GM12801 (cell line): ENCODE measurements around the gene EIF4E1B.

Experiments used
- TF ChIP-seq, protein P1 (sequence below): IDR thresholded peaks from one replicate; pipeline ENCODE4 v1.5.1; 2011; ENCODE audit warnings: control low read depth; ENCODE audit not compliant: insufficient read length; ENCODE audit errors: extremely low read depth

EIF4E1B gene

DNA sequence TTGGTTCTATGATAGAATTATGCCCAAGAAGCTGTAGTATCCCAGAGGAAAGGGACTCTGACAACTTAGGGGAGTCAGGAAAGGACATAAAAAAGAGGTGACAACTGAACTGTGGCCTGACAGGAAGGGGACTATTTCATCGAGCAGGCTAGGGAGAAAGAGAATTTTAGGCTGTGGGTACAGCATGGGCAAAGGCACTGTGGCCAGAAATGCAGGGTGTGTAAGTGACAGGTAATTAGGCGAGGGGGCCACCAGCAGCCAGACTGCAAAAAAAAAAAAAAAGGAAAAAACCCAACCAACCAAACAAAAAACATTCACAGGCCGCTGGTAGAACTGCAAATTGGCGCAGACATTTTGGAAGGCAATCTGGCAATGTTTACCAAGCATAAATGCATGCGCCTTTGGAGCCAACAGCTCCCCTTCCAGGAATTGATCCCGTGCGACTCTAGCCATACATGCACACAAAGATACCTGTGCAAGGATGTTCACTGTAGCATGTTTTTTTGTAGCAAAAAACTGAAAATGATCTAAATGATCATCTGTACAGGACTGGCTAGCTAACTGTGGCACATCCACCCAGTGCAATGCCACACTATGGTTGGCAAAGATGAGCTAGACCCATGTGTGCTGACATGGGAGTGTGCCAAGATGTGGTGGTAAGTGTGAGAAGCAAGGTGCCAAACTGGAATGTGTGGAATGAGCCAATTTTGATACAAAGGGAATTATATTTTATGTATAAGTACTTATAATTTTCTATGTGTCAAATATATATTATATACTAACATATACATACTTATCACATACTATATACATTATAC lies 1.1 kb downstream of the EIF4E1B start:
- TF ChIP-seq, protein P1, sequence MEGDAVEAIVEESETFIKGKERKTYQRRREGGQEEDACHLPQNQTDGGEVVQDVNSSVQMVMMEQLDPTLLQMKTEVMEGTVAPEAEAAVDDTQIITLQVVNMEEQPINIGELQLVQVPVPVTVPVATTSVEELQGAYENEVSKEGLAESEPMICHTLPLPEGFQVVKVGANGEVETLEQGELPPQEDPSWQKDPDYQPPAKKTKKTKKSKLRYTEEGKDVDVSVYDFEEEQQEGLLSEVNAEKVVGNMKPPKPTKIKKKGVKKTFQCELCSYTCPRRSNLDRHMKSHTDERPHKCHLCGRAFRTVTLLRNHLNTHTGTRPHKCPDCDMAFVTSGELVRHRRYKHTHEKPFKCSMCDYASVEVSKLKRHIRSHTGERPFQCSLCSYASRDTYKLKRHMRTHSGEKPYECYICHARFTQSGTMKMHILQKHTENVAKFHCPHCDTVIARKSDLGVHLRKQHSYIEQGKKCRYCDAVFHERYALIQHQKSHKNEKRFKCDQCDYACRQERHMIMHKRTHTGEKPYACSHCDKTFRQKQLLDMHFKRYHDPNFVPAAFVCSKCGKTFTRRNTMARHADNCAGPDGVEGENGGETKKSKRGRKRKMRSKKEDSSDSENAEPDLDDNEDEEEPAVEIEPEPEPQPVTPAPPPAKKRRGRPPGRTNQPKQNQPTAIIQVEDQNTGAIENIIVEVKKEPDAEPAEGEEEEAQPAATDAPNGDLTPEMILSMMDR: no peak

DNA sequence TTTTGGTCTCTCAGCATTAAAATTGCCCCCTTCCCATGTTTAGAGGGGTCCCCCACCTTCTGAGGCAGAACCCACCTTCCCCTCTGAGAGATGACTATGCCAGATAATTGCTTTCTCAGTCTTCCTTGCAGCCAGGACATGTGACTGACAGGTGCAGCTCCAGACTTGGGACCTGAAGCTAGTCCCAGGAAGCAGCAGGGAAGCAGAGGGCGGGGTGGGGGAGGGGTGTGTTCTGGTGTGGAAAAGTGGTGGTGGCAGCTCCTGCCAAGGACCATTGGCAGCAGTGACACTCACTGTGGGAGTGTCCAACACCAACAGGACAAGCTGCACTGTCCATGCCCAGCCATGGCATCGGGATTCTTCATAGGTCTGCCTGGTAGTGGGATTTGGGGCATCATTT lies 2.3 kb downstream of the EIF4E1B start:
- TF ChIP-seq, protein P1: no peak

- TF ChIP-seq, protein P1: no peak
Observed at GRCh38 chr5:176633598-176633997, 3.1 kb downstream of the EIF4E1B start.

DNA sequence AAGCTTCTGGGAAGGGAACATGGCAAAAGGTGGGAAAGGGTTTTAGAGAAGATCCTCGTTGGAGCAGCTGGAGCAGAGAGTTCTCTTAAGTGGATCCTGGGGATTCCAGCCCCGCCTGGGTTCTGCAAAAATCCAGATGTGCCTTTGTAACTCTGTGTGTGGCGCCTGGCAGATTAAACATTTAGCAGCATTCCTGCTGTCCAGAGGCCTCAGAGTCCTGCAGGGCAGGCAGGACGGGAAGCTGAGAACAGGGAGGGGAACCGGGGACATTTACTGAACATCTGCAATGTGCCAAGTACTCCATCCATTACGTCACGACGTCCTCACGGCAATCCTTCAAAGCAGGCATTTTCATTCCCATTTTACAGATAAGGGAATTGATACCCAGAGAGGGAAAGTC lies 6.0 kb downstream of the EIF4E1B start:
- TF ChIP-seq, protein P1: no peak

GRCh38 chr5:176637556-176637955 lies 7.1 kb downstream of the EIF4E1B start:
- TF ChIP-seq, protein P1: no peak

GRCh38 chr5:176638437-176638836 lies 8.0 kb downstream of the EIF4E1B start:
- TF ChIP-seq, protein P1: no peak

GRCh38 chr5:176639208-176639607 lies 8.7 kb downstream of the EIF4E1B start:
- TF ChIP-seq, protein P1: no peak
